Measurements from ENCODE around the gene UTP4.

UTP4 gene

GRCh38 chr16:69115361-69115760, 17.1 kb upstream of the UTP4 start:
- Histone ChIP-seq H3K27me3 (replicated peaks; ENCODE audit: control insufficient read depth, insufficient read depth, low read length) (no peaks in the 10 kb centered on the region), H3K4me3 (replicated peaks; ENCODE audit: low read depth, low read length) (no peak overlapping the region), H3K36me3 (ENCODE audit: control insufficient read depth, insufficient read depth, low read length) (peaks cover 22% of the 10 kb centered on the region)
- no peak for DNase-seq (ENCODE audit: extremely low read depth, insufficient read length)
- TF ChIP-seq, protein P1, sequence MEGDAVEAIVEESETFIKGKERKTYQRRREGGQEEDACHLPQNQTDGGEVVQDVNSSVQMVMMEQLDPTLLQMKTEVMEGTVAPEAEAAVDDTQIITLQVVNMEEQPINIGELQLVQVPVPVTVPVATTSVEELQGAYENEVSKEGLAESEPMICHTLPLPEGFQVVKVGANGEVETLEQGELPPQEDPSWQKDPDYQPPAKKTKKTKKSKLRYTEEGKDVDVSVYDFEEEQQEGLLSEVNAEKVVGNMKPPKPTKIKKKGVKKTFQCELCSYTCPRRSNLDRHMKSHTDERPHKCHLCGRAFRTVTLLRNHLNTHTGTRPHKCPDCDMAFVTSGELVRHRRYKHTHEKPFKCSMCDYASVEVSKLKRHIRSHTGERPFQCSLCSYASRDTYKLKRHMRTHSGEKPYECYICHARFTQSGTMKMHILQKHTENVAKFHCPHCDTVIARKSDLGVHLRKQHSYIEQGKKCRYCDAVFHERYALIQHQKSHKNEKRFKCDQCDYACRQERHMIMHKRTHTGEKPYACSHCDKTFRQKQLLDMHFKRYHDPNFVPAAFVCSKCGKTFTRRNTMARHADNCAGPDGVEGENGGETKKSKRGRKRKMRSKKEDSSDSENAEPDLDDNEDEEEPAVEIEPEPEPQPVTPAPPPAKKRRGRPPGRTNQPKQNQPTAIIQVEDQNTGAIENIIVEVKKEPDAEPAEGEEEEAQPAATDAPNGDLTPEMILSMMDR (IDR thresholded peaks at IDR 0.05; ENCODE audit: insufficient read depth, low read length, poor library complexity, severe bottlenecking): no peak

DNA sequence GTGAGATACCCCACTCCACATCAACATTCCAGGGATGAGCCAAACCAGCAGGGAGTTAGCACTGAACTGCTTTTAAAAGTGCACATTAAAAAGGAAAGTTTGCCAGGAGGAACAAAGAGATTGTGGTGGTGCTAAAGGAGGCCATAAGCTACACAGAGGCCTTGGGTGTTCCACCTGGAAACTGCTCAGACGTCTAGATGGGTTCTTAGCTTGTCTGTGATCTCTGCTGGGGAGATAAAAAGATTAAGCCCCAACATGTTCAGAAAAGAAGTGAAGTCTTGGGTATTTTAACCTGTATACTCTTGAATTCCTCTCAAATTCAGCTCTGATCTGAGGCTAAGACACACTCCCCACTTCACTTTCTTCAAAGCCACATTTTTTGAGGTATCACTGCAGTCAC, 16.6 kb upstream of the UTP4 start:
- H3K36me3 ChIP-seq (ENCODE audit: control insufficient read depth, insufficient read depth, low read length): peaks cover 26% of the 10 kb centered on the region
- TF ChIP-seq, protein P1 (IDR thresholded peaks at IDR 0.05; ENCODE audit: insufficient read depth, low read length, poor library complexity, severe bottlenecking): no peak
- no peak for DNase-seq (ENCODE audit: extremely low read depth, insufficient read length)
- no peaks in the 10 kb centered on the region for H3K27me3 ChIP-seq (replicated peaks; ENCODE audit: control insufficient read depth, insufficient read depth, low read length)
- no peak overlapping the region for H3K4me3 ChIP-seq (replicated peaks; ENCODE audit: low read depth, low read length)

GRCh38 chr16:69116256-69116875, 16.1 kb upstream of the UTP4 start:
- Histone ChIP-seq H3K27me3 (replicated peaks; ENCODE audit: control insufficient read depth, insufficient read depth, low read length) (no peaks in the 10 kb centered on the region), H3K4me3 (replicated peaks; ENCODE audit: low read depth, low read length) (no peak overlapping the region), H3K36me3 (ENCODE audit: control insufficient read depth, insufficient read depth, low read length) (peaks cover 31% of the 10 kb centered on the region)
- DNase-seq (ENCODE audit: extremely low read depth, insufficient read length): no peak
- TF ChIP-seq, protein P1 (IDR thresholded peaks at IDR 0.05; ENCODE audit: insufficient read depth, low read length, poor library complexity, severe bottlenecking): no peak

DNA sequence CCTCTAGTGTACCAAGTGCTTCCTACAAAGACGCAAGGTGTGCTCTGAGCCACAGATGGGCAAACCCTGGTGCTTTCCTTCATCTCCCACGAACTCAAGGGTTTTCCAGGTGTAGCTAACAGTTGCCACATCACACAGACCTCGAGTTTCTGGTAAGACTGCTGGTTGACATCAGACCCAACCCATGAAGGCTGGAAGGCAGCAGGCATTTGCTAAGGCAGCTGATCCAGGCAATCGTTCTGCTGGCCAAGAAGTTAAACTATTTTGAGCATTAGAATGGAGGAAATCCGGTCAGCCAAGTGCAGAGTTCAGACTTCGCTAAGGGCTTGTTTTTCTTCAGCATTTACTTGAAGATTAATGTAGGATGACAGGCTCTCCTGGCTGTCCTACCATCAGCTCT, 15.5 kb upstream of the UTP4 start:
- DNase-seq (ENCODE audit: extremely low read depth, insufficient read length): no peak
- Histone ChIP-seq H3K27me3 (replicated peaks; ENCODE audit: control insufficient read depth, insufficient read depth, low read length) (no peaks in the 10 kb centered on the region), H3K36me3 (ENCODE audit: control insufficient read depth, insufficient read depth, low read length) (peaks cover 30% of the 10 kb centered on the region), H3K4me3 (replicated peaks; ENCODE audit: low read depth, low read length) (no peak overlapping the region)
- TF ChIP-seq, protein P1 (IDR thresholded peaks at IDR 0.05; ENCODE audit: insufficient read depth, low read length, poor library complexity, severe bottlenecking): no peak

- H3K4me3 ChIP-seq (replicated peaks; ENCODE audit: low read depth, low read length): no peak overlapping the region
- H3K27me3 ChIP-seq (replicated peaks; ENCODE audit: control insufficient read depth, insufficient read depth, low read length): no peaks in the 10 kb centered on the region
These were observed 14.0 kb upstream of the UTP4 start for GRCh38 chr16:69118468-69118867.

More at GRCh38 chr16:69118468-69118867, 14.0 kb upstream of the UTP4 start:
- TF ChIP-seq, protein P1 (IDR thresholded peaks at IDR 0.05; ENCODE audit: insufficient read depth, low read length, poor library complexity, severe bottlenecking): no peak
- no peak for DNase-seq (ENCODE audit: extremely low read depth, insufficient read length)
- H3K36me3 ChIP-seq (ENCODE audit: control insufficient read depth, insufficient read depth, low read length): peaks cover 29% of the 10 kb centered on the region

Measured in GM06990 (cell line).